Measurements from ENCODE around the gene GPX4.

The GPX4 gene

GRCh38 chr19:1139126-1139525 lies 35.3 kb downstream of the GPX4 start:
- TF ChIP-seq FOXP2 (optimal IDR thresholded peaks at IDR 0.05; ENCODE audit: borderline replicate concordance, extremely low read depth, extremely low read length, insufficient read depth), result no peak
- TF ChIP-seq TAF1 (IDR thresholded peaks at IDR 0.05; ENCODE audit: borderline replicate concordance, insufficient read depth, low read length), result no peak
- TF ChIP-seq REST (IDR thresholded peaks at IDR 0.05; ENCODE audit: insufficient read depth in 1 of 2, low read depth in 2 of 2, low read length in 2 of 2), result no peak
- TF ChIP-seq SIN3A (IDR thresholded peaks at IDR 0.05; ENCODE audit: borderline replicate concordance, insufficient read depth, low read length), result no peak

GRCh38 chr19:1140272-1141027 lies 36.7 kb downstream of the GPX4 start:
- TF ChIP-seq POLR2AphosphoS5 (IDR thresholded peaks at IDR 0.05; ENCODE audit: low read depth, low read length) (no peak), FOXP2 (optimal IDR thresholded peaks at IDR 0.05; ENCODE audit: borderline replicate concordance, extremely low read depth, extremely low read length, insufficient read depth) (no peak), REST (IDR thresholded peaks at IDR 0.05; ENCODE audit: insufficient read depth in 1 of 2, low read depth in 2 of 2, low read length in 2 of 2) (no peak), SIN3A (IDR thresholded peaks at IDR 0.05; ENCODE audit: borderline replicate concordance, insufficient read depth, low read length) (no peak), TAF1 (IDR thresholded peaks at IDR 0.05; ENCODE audit: borderline replicate concordance, insufficient read depth, low read length) (no peak)

GRCh38 chr19:1141944-1142343 lies 38.1 kb downstream of the GPX4 start:
- no peak for TF ChIP-seq TAF1 (IDR thresholded peaks at IDR 0.05; ENCODE audit: borderline replicate concordance, insufficient read depth, low read length)
- TF ChIP-seq FOXP2 (optimal IDR thresholded peaks at IDR 0.05; ENCODE audit: borderline replicate concordance, extremely low read depth, extremely low read length, insufficient read depth), result no peak
- no peak for TF ChIP-seq SIN3A (IDR thresholded peaks at IDR 0.05; ENCODE audit: borderline replicate concordance, insufficient read depth, low read length)
- no peak for TF ChIP-seq POLR2AphosphoS5 (IDR thresholded peaks at IDR 0.05; ENCODE audit: low read depth, low read length)
- no peak for TF ChIP-seq REST (IDR thresholded peaks at IDR 0.05; ENCODE audit: insufficient read depth in 1 of 2, low read depth in 2 of 2, low read length in 2 of 2)

- TF ChIP-seq FOXP2 (optimal IDR thresholded peaks at IDR 0.05; ENCODE audit: borderline replicate concordance, extremely low read depth, extremely low read length, insufficient read depth), result no peak
- no peak for TF ChIP-seq SIN3A (IDR thresholded peaks at IDR 0.05; ENCODE audit: borderline replicate concordance, insufficient read depth, low read length)
- TF ChIP-seq REST (IDR thresholded peaks at IDR 0.05; ENCODE audit: insufficient read depth in 1 of 2, low read depth in 2 of 2, low read length in 2 of 2), result no peak
- no peak for TF ChIP-seq POLR2AphosphoS5 (IDR thresholded peaks at IDR 0.05; ENCODE audit: low read depth, low read length)
- TF ChIP-seq TAF1 (IDR thresholded peaks at IDR 0.05; ENCODE audit: borderline replicate concordance, insufficient read depth, low read length), result no peak
Observed at GRCh38 chr19:1143828-1144399, 40.1 kb downstream of the GPX4 start.
